Endometrial microvascular endothelial cells (primary cell): ENCODE measurements around the gene CENPP. TPM values are rescaled to one million over a fixed set of nuclear protein-coding genes. Genes with fewer than 3 reads are reported as not detected.

Source experiments
- in situ Hi-C: cut with HindIII; loops from 2 replicates; pipeline ENCODE4 v1.10.0; 2017; ENCODE audit warnings: low sequenced_read_pairs, low pct_unique_long_range_greater_than_20kb; ENCODE audit errors: inconsistent ontology term
- total RNA-seq: library from RNA; depleted of rRNA; stranded (reverse); fragments of >200 nt; gene quantifications from one replicate; pipeline ENCODE4 v1.2.3, GENCODE V29; 2015; ENCODE audit errors: inconsistent ontology term

The CENPP gene
- total RNA-seq, 1 donor from 2014 or later = 3.6 TPM

DNA sequence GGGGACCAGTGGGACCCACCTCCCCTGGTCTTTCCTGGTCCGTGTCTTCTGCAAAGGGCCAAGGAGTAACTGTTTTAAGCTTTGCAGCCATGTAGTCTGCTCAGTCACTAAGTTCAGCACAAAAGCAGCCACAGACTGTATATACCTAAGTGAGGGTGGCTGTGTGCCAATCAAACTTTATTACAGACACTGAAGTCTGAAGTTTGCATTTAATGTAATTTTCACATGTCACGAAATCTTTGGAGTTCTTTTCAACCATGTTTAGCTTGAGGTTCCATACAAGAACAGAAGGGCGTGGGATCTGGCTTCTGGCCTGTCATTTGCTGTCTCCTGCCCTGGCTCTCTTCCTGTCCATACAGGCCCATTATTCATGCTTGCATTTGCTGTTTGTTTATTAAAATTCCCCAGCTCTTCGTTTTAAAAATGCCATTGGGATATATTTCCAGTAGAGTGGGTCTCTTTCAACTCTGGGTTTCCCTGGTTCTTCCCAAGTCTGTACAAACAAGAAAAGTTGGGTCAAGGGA is 274.2 kb downstream of the CENPP start:
- in situ Hi-C loops = no loop called here

- in situ Hi-C loops = no loop called here
Observed at GRCh38 chr9:92600462-92601261, 274.9 kb downstream of the CENPP start.

GRCh38 chr9:92601451-92601850 is 275.7 kb downstream of the CENPP start:
- in situ Hi-C loops = no loop called here

DNA sequence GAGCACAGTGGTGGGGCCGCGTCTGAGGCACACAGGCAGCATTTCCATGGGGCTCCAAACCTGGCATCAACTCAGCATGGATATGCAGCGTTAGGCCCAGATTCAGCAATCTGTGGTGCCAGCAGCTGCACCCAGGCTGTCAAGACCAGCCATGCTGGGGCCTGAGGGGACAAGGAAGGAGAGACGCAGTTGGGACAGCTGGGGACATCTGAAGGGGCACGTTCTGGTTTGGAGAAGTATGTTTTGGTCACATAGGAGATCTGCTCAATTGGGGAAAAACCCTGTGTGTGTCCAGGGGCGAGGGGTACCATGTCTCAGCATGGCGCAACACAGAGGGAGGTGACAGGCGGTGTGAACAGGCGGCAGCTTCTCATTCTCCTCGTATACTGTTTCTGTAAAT is 276.7 kb downstream of the CENPP start:
- in situ Hi-C loops = no loop called here

DNA sequence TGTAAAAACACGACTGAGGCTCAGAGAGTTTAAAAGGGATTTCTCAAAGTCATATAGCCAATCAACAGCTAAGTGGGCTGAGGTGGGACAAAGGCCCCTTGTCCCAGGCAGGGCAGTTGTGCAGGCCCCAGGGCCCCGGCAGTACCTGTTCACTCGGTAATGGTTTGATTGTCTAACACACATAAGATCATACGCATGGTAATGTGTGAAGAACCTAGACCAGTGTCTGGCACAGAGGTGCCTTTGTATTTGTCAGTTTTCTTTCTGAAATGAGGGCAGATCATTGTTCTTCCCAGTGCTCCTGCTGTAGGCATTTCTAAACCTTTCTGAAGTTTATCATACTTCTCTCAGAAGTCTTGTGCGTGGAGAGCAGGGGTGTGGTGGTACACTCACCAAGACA is 277.3 kb downstream of the CENPP start:
- in situ Hi-C loops = no loop called here

DNA sequence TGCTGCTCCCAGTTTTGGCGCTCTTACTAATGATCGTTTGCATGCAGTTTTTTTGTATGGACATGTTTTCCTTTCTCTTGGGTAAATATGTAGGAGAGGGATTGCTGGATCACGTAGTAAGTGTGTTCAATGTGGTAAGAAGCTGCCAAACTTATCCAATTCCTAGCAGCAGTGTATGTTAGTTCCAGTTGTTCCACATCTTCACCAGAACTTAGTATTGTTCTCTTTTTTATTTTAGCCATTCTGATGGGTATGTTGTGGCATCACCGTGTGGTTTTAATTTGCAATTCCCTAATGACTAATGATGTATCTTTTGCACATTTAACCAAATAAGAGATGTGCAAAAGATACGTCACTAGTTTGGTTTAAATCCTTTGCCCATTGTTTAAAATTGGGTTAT is 278.2 kb downstream of the CENPP start:
- in situ Hi-C loops = no loop called here

GRCh38 chr9:92605224-92605623 is 279.5 kb downstream of the CENPP start:
- in situ Hi-C loops = no loop called here

DNA sequence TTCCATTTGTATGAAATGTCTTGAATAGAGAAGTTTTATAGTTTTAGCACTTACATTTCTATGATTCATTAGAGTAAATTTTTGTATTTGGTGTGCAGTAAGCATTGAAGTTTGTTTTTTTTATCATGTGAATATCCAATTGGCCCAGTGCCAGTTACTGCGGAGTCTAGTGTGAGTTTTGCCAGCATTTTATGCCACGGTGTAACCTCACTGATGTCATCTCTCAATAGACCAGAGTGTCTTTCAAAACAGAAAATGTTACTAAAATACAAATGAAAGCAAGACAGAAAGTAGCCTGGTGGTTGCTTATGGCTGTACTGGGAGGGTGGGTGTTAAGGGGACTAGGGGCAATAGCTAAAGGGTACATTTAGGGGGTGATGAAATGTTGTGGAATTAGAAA is 281.3 kb downstream of the CENPP start:
- in situ Hi-C loops = no loop called here

GRCh38 chr9:92607773-92608172 is 282.0 kb downstream of the CENPP start:
- in situ Hi-C loops = no loop called here

- in situ Hi-C loops = no loop called here
Observed at GRCh38 chr9:92608241-92608908, 282.6 kb downstream of the CENPP start.

GRCh38 chr9:92608909-92609445 is 283.2 kb downstream of the CENPP start:
- in situ Hi-C loops = no loop called here

- in situ Hi-C loops = no loop called here
Observed at GRCh38 chr9:92610470-92611420, 285.0 kb downstream of the CENPP start.

GRCh38 chr9:92611621-92612285 is 286.0 kb downstream of the CENPP start:
- in situ Hi-C loops = no loop called here

DNA sequence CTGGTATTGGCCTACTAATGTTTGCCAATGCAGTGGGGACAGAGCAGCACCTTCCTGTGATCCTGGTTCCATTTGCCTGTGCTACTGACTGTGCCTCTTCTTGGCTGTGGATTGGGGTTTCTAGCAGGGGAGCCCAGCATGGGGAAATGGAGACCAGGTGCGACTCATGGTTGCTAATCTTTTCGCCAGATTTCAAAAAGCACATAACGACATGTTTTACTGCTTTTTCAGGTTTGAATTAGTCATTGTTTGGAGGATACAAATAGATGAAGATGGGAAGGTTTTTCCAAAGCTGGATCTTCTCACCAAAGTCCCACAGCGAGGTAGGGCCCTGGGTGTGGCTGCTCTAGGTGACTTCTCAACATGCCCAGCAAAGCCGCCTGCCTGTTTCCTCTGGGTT is 286.5 kb downstream of the CENPP start:
- in situ Hi-C loops = no loop called here

DNA sequence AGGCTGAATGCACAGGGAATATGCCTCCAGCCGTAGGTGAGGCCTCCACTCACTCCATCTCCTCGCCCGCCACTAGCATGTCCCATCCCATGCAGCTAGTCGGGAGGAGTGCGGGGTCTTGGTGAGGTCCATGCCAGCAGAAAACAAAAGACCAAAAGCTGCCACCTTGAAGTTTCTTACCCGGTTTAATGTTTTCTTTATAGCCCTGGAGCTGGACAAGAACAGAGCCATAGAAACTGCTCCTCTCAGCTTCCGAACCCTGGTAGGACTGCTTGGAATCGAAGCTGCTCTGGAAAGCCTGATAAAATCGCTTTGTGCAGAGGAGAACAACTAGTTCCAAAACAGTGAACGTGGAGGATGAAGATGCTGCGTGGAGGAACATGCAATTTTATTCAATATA is 287.1 kb downstream of the CENPP start:
- in situ Hi-C loops = no loop called here

DNA sequence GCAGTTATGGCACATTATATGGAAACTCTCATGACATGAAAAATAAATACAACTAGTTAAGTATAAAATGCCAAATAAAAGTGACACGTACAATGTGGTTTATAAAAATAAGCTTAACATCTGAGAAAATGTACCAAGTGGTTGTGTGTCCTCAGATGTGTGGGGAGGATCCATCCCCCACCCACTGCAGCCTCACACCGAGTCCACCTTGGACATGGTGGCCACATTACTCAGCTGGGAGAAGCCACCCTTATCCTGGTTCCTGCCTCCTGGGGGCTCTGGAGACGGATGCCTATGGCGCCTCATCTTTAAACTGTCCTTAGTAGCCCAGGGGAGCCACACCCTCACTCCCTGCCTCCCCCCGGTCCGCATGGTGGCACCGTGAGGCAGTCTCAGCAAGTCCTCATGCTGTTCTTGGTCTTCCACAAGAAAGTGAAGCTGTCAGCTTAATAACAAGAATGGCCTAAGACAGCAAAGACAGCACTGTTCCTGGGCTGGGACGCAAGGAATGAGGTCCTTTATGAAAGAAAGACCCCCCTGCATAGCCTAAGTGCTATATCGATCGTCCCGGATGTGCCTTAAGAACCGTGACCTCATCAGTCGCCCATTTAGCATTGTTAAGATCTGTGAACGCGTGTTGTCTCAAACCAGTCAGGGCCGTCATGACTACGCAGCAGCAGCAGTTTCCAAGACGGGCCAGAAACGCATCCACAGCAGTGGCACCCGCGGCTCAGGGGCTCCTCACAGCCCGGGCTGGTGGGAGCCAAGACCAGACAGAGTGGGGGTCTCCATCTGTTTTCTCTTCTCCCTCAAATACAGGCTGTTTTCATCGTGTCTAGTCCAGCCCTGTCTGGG is 287.7 kb downstream of the CENPP start:
- in situ Hi-C loops = no loop called here

- in situ Hi-C loops = no loop called here
Observed at GRCh38 chr9:92614123-92614510, 288.4 kb downstream of the CENPP start.
